PFSK-1 (cell line): ENCODE data around the gene MEGF10.

Experiments used
- FOXP2 ChIP-seq: optimal IDR thresholded peaks from 2 replicates; pipeline ENCODE3; 2011; ENCODE audit warnings: borderline replicate concordance, control low read depth, inconsistent platforms; ENCODE audit not compliant: insufficient read depth; ENCODE audit errors: extremely low read length, extremely low read depth
- POLR2AphosphoS5 ChIP-seq: IDR thresholded peaks from 2 replicates; pipeline ENCODE4 v1.6.1; 2012; ENCODE audit warnings: low read depth, mild to moderate bottlenecking, control low read depth, low read length, moderate library complexity
- REST ChIP-seq, 2 experiments: IDR thresholded peaks; 2 replicates each; pipeline versions ENCODE4 v1.6.1 to v1.8.0; 2011 to 2012; ENCODE audit warnings: low read depth in 2 of 2, low read length in 2 of 2, control low read depth in 1 of 2, inconsistent platforms in 1 of 2, mild to moderate bottlenecking in 1 of 2, moderate library complexity in 1 of 2; ENCODE audit not compliant: insufficient read depth in 1 of 2
- SIN3A ChIP-seq: IDR thresholded peaks from 2 replicates; pipeline ENCODE4 v1.6.1; 2012; ENCODE audit warnings: mild to moderate bottlenecking, low read length, moderate library complexity, borderline replicate concordance; ENCODE audit not compliant: insufficient read depth
- TAF1 ChIP-seq: IDR thresholded peaks from 2 replicates; pipeline ENCODE4 v1.6.1; 2012; ENCODE audit warnings: low read length, control low read depth, borderline replicate concordance; ENCODE audit not compliant: insufficient read depth

MEGF10 gene

GRCh38 chr5:127377651-127378050 lies 87.1 kb downstream of the MEGF10 start:
- no peak for TF ChIP-seq SIN3A
- no peak for TF ChIP-seq REST (IDR thresholded peaks at IDR 0.05; ENCODE audit: insufficient read depth in 1 of 2, low read depth in 2 of 2, low read length in 2 of 2)
- no peak for TF ChIP-seq TAF1
- no peak for TF ChIP-seq POLR2AphosphoS5
- no peak for TF ChIP-seq FOXP2

- no peak for TF ChIP-seq FOXP2
- no peak for TF ChIP-seq REST (IDR thresholded peaks at IDR 0.05; ENCODE audit: insufficient read depth in 1 of 2, low read depth in 2 of 2, low read length in 2 of 2)
- no peak for TF ChIP-seq POLR2AphosphoS5
- no peak for TF ChIP-seq SIN3A
- TF ChIP-seq TAF1: no peak
These were observed 95.3 kb downstream of the MEGF10 start for GRCh38 chr5:127385936-127386335.

GRCh38 chr5:127386557-127386956 lies 96.0 kb downstream of the MEGF10 start:
- no peak for TF ChIP-seq FOXP2
- no peak for TF ChIP-seq TAF1
- TF ChIP-seq SIN3A: no peak
- no peak for TF ChIP-seq POLR2AphosphoS5
- TF ChIP-seq REST (IDR thresholded peaks at IDR 0.05; ENCODE audit: insufficient read depth in 1 of 2, low read depth in 2 of 2, low read length in 2 of 2): no peak

- no peak for TF ChIP-seq POLR2AphosphoS5
- TF ChIP-seq SIN3A: no peak
- TF ChIP-seq TAF1: no peak
- no peak for TF ChIP-seq FOXP2
- TF ChIP-seq REST (IDR thresholded peaks at IDR 0.05; ENCODE audit: insufficient read depth in 1 of 2, low read depth in 2 of 2, low read length in 2 of 2): no peak
These were observed 99.0 kb downstream of the MEGF10 start for GRCh38 chr5:127389601-127390000.

- TF ChIP-seq REST (IDR thresholded peaks at IDR 0.05; ENCODE audit: insufficient read depth in 1 of 2, low read depth in 2 of 2, low read length in 2 of 2) (no peak), TAF1 (no peak), POLR2AphosphoS5 (no peak), FOXP2 (no peak), SIN3A (no peak)
These were observed 102.2 kb downstream of the MEGF10 start for GRCh38 chr5:127392762-127393161.
